Fibroblast of villous mesenchyme (primary cell): ENCODE results near the gene USP7. TPM values are rescaled to one million over a fixed set of nuclear protein-coding genes. Genes with fewer than 3 reads are reported as not detected.

Source experiments
- DNase-seq: peaks from one replicate; pipeline ENCODE4 v3.0.0-alpha.2; 2010; ENCODE audit warnings: low read depth
- H3K4me3 ChIP-seq: 2 replicates; pipeline ENCODE4 v1.5.1; 2011; ENCODE audit warnings: low read depth, mild to moderate bottlenecking, low read length
- total RNA-seq: library from RNA; depleted of rRNA; stranded (reverse); fragments of >200 nt; gene quantifications from 2 replicates; pipeline ENCODE4 v1.2.3, GENCODE V29; 2012
- TF ChIP-seq, protein P1 (sequence below): IDR thresholded peaks from 2 replicates; pipeline ENCODE4 v1.5.1; 2012; ENCODE audit warnings: low read depth, mild to moderate bottlenecking, low read length; ENCODE audit not compliant: insufficient read depth

Gene USP7
- total RNA-seq, 1 donor, result 54.4 TPM

DNA sequence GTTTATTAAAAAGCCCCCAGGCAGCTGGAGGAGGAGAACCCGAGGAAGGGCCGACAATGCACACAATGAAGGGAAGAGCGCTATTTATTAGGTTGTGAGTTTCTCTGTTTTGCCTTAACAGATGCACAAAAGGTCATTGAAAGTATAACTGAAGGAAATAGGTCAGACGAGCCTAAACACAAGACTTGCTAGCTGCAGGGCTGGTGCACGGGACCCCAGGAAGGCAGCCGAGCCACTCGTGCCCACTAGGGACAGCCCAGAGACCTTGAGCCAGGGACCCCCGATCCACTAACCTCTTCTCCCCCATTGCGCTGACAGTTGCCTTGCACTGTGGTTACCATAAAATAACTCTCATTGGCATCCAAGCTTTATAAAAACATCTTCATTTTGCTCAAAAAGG is 70.3 kb downstream of the USP7 start:
- no peak for DNase-seq
- TF ChIP-seq, protein P1, sequence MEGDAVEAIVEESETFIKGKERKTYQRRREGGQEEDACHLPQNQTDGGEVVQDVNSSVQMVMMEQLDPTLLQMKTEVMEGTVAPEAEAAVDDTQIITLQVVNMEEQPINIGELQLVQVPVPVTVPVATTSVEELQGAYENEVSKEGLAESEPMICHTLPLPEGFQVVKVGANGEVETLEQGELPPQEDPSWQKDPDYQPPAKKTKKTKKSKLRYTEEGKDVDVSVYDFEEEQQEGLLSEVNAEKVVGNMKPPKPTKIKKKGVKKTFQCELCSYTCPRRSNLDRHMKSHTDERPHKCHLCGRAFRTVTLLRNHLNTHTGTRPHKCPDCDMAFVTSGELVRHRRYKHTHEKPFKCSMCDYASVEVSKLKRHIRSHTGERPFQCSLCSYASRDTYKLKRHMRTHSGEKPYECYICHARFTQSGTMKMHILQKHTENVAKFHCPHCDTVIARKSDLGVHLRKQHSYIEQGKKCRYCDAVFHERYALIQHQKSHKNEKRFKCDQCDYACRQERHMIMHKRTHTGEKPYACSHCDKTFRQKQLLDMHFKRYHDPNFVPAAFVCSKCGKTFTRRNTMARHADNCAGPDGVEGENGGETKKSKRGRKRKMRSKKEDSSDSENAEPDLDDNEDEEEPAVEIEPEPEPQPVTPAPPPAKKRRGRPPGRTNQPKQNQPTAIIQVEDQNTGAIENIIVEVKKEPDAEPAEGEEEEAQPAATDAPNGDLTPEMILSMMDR, result no peak
- H3K4me3 ChIP-seq, result no peak overlapping the region

GRCh38 chr16:8892101-8892575 is 71.6 kb downstream of the USP7 start:
- no peak for DNase-seq

DNA sequence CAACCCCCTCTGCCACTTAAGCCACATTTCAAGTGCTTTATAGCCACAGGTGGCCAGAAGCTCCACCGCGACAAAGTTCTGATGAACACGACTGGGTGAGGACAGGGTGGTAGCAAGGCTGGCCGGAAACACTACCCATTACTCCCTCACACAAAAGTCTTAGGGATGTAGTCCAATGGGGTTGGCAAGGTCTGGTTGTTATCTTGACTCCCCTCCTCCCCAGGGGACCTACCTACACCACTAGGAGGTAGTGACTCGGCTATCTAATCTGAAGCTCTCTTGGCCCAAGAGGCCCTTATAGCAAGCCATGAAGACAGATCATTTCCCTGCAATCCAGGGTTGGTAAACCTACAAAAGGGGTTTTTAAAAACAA is 73.2 kb downstream of the USP7 start:
- TF ChIP-seq, protein P1, result no peak
- DNase-seq, result no peak
- no peak overlapping the region for H3K4me3 ChIP-seq

More at GRCh38 chr16:8892101-8892575, 71.6 kb downstream of the USP7 start:
- H3K4me3 ChIP-seq, result no peak overlapping the region
- TF ChIP-seq, protein P1, result no peak

- H3K4me3 ChIP-seq, result no peak overlapping the region
- TF ChIP-seq, protein P1, result no peak
- no peak for DNase-seq
Measured at GRCh38 chr16:8889893-8890548, 73.7 kb downstream of the USP7 start.

DNA sequence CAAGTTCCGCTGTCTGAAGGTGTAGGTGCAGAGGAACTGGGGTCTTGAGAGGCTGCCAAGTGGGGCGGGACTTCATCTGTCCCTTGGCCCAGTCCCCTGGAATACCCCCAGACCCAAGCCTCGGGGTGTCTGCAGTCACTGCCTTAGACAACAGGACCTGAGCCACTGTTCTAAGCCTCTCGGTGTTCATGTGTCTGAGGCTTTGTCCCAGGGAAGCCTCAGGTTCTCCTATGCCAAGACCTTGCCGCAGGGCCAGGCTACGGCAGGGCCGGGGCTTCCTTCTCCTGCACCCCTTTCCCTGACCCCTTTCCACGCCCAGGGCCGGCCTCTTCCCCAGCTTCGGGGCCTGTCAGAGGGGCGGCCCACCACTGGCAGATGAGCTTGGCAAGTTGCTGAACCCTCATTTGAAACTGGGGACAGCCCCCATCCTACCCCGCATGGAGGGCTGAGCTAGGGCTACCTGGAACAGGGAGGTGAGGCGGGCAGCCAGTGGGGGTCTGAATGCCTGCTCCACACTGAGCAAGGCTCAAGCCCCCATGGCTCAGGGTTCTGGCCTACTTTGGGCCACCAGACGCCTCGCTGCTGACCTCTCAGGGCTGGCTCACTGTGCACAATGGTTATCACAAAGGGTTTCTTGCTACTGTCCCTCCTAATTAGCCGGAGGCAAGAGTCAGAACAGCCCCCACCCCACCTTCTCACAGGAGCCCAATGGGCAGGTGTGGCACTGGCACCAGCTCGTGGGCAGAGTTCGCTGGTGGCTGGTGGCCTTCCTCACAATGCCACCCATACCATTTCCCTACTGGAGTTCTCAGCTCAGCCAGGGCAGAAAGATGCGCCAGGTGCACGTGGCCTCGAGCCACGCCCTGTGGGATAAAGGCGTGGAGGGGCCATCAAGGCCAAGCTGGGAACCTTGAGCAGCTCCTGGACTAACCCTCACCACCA is 74.5 kb downstream of the USP7 start:
- no peak overlapping the region for H3K4me3 ChIP-seq
- TF ChIP-seq, protein P1, result no peak
- no peak for DNase-seq

GRCh38 chr16:8887952-8888560 is 75.7 kb downstream of the USP7 start:
- peak; percentile 67 for DNase-seq
- no peak overlapping the region for H3K4me3 ChIP-seq
- TF ChIP-seq, protein P1, result no peak
